Loucy (cell line): Measurements from ENCODE around the gene GPER1.

Experiments
- H2AFZ ChIP-seq: fragments of 200-600 bp; sonication (generic); 2 replicates; pipeline ENCODE4 v1.6.0; 2016; ENCODE audit warnings: antibody characterized with exemption, mild to moderate bottlenecking, low read length, moderate library complexity
- H3F3A ChIP-seq: fragments of 200-600 bp; 2 replicates; pipeline ENCODE4 v1.6.0; 2016; ENCODE audit warnings: antibody characterized with exemption, low read depth, mild to moderate bottlenecking
- H3K27me3 ChIP-seq: fragments of 200-600 bp; sonication (generic); 2 replicates; pipeline ENCODE4 v1.6.1; 2014; ENCODE audit warnings: low read length, mild to moderate bottlenecking; ENCODE audit not compliant: insufficient read depth, poor library complexity, severe bottlenecking
- H3K36me3 ChIP-seq: fragments of 200-600 bp; sonication (generic); 2 replicates; pipeline ENCODE4 v1.6.1; 2016; ENCODE audit warnings: low read length; ENCODE audit not compliant: insufficient read depth
- H3K4me1 ChIP-seq: fragments of 200-600 bp; sonication (generic); 2 replicates; pipeline ENCODE4 v1.5.1; 2014; ENCODE audit warnings: low read length, mild to moderate bottlenecking; ENCODE audit not compliant: insufficient read depth, poor library complexity, severe bottlenecking
- H3K4me2 ChIP-seq: fragments of 200-600 bp; sonication (generic); 2 replicates; pipeline ENCODE4 v1.6.0; 2014; ENCODE audit warnings: antibody characterized with exemption, low read length, low read depth, mild to moderate bottlenecking; ENCODE audit not compliant: poor library complexity, severe bottlenecking
- H3K4me3 ChIP-seq: fragments of 200-600 bp; sonication (generic); 2 replicates; pipeline ENCODE4 v1.5.1; 2014; ENCODE audit warnings: low read length, mild to moderate bottlenecking, mixed read lengths; ENCODE audit not compliant: poor library complexity, severe bottlenecking
- H3K79me2 ChIP-seq: fragments of 200-600 bp; sonication (generic); 2 replicates; pipeline ENCODE4 v1.6.1; 2014; ENCODE audit warnings: low read length; ENCODE audit not compliant: insufficient read depth
- H3K9ac ChIP-seq: fragments of 200-600 bp; sonication (generic); 2 replicates; pipeline ENCODE4 v1.6.0; 2014; ENCODE audit warnings: mild to moderate bottlenecking, low read depth, low read length, moderate library complexity; ENCODE audit not compliant: poor library complexity, severe bottlenecking
- H3K9me2 ChIP-seq: fragments of 200-600 bp; sonication (generic); replicated peaks from 2 replicates; pipeline ENCODE4 v1.6.1; 2016; ENCODE audit warnings: low read depth, low read length, mixed read lengths
- H3K9me3 ChIP-seq: fragments of 200-600 bp; sonication (generic); 2 replicates; pipeline ENCODE4 v1.6.1; 2014; ENCODE audit warnings: mild to moderate bottlenecking, antibody characterized with exemption, low read length, low read depth; ENCODE audit not compliant: insufficient read depth
- H4K20me1 ChIP-seq: fragments of 200-600 bp; sonication (generic); 2 replicates; pipeline ENCODE4 v1.6.0; 2014; ENCODE audit warnings: antibody characterized with exemption, low read length, mild to moderate bottlenecking; ENCODE audit not compliant: insufficient read depth, poor library complexity, severe bottlenecking
- EZH2phosphoT487 ChIP-seq: fragments of 200-600 bp; IDR thresholded peaks from 2 replicates; pipeline ENCODE4 v1.6.1; 2018; ENCODE audit warnings: antibody characterized with exemption, mild to moderate bottlenecking, moderate library complexity, borderline replicate concordance
- TF ChIP-seq, protein P1 (sequence below): fragments of 200-600 bp; sonication (generic); conservative IDR thresholded peaks from 2 replicates; pipeline ENCODE4 v1.5.1; 2014; ENCODE audit warnings: mild to moderate bottlenecking, antibody characterized with exemption, low read length

GPER1 gene

GRCh38 chr7:1104516-1105179 is 16.7 kb downstream of the GPER1 start:
- H3K4me3 ChIP-seq: no peak overlapping the region
- H2AFZ ChIP-seq: no peak overlapping the region
- H3K36me3 ChIP-seq: no peaks in the 10 kb centered on the region
- TF ChIP-seq, protein P1, sequence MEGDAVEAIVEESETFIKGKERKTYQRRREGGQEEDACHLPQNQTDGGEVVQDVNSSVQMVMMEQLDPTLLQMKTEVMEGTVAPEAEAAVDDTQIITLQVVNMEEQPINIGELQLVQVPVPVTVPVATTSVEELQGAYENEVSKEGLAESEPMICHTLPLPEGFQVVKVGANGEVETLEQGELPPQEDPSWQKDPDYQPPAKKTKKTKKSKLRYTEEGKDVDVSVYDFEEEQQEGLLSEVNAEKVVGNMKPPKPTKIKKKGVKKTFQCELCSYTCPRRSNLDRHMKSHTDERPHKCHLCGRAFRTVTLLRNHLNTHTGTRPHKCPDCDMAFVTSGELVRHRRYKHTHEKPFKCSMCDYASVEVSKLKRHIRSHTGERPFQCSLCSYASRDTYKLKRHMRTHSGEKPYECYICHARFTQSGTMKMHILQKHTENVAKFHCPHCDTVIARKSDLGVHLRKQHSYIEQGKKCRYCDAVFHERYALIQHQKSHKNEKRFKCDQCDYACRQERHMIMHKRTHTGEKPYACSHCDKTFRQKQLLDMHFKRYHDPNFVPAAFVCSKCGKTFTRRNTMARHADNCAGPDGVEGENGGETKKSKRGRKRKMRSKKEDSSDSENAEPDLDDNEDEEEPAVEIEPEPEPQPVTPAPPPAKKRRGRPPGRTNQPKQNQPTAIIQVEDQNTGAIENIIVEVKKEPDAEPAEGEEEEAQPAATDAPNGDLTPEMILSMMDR: no peak
- TF ChIP-seq EZH2phosphoT487: no peak
- H3F3A ChIP-seq: no peaks in the 10 kb centered on the region
- peak overlapping the region; percentile 7 for H3K9ac ChIP-seq
- no peaks in the 10 kb centered on the region for H3K9me3 ChIP-seq
- H4K20me1 ChIP-seq: no peaks in the 10 kb centered on the region
- no peaks in the 10 kb centered on the region for H3K79me2 ChIP-seq
- H3K27me3 ChIP-seq: no peaks in the 10 kb centered on the region
- H3K9me2 ChIP-seq: no peaks in the 10 kb centered on the region
- peaks cover 19% of the 10 kb centered on the region for H3K4me1 ChIP-seq
- peak overlapping the region; percentile 25 for H3K4me2 ChIP-seq

DNA sequence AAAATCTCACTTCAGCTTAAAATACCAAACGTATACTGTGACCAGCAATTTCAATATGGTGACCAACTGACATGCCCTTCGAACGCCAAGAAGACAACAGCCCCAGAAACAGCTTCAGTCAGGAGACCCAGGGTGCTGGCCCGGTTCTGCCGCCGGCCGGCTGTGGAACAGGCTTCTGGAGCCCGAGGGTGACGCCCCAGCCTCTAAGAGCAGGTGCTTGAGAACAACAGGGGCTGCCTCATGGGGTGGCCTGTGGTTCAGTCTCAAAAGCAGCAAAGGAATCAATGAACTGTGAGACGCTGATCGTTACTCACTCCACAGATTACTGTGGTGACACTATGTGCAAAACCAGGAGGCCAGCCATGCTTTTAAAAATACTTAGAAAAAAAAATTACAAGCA is 17.3 kb downstream of the GPER1 start:
- Histone ChIP-seq H3K4me1 (peaks cover 19% of the 10 kb centered on the region), H4K20me1 (no peaks in the 10 kb centered on the region), H3K36me3 (no peaks in the 10 kb centered on the region), H3K9me3 (no peaks in the 10 kb centered on the region), H3K9ac (peak overlapping the region; percentile 7), H2AFZ (no peak overlapping the region), H3K27me3 (no peaks in the 10 kb centered on the region), H3K4me2 (peak overlapping the region; percentile 25), H3K9me2 (no peaks in the 10 kb centered on the region), H3K79me2 (no peaks in the 10 kb centered on the region), H3F3A (no peaks in the 10 kb centered on the region), H3K4me3 (no peak overlapping the region)
- TF ChIP-seq, protein P1: no peak
- TF ChIP-seq EZH2phosphoT487: no peak

DNA sequence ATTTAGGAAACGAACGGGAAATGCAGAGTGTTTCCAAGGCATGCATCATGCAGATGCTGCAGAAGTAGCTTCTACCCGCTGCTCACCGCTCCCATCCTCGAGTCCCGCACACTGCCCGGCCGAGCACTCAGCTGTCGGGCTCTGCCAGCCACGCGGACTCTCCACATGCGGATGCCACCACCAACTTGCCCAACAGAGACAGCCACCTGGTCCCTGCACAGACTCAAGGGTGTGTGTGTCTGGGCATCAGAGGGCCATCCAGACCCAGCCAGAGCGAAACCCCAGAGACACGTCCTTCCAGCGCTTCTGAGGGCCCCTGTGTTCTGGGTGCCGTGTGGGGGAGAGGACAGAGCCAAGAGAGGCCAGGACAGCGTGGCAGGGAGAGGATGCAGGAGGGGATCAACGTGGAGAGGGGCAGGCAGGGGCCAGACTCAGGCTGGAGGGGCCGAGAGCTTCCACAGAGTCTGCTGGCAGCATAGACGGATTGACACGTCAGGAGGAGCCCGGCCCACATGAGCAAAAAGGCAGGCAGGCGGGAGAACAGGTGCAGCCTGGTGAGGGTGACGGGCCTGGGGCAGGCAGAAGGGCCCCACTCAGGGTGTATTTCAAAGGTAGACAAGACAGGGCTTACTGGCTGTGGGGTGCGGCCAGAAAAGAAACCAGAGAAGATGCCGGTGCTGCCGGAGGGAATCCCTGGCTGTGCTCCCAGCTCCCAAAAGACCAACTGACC is 18.3 kb downstream of the GPER1 start:
- no peak for TF ChIP-seq EZH2phosphoT487
- Histone ChIP-seq H3K4me2 (no peak overlapping the region), H3K4me1 (peaks cover 19% of the 10 kb centered on the region), H3F3A (no peaks in the 10 kb centered on the region), H3K36me3 (no peaks in the 10 kb centered on the region), H3K9me3 (no peaks in the 10 kb centered on the region), H2AFZ (no peak overlapping the region), H3K27me3 (no peaks in the 10 kb centered on the region), H3K9ac (no peak overlapping the region), H3K4me3 (no peak overlapping the region), H4K20me1 (no peaks in the 10 kb centered on the region), H3K9me2 (no peaks in the 10 kb centered on the region), H3K79me2 (no peaks in the 10 kb centered on the region)
